ENCODE measurements around the gene MTHFD1.

GRCh38 chr14:64504310-64504896, 116.2 kb downstream of the MTHFD1 start, which contains the start of gene ZBTB1:
- TF ChIP-seq CTCF (IDR thresholded peaks at IDR 0.05) (no peak), POLR2A (IDR thresholded peaks at IDR 0.05) (peak; percentile 49 to 87), EP300 (IDR thresholded peaks at IDR 0.05) (no peak)

All from suprapubic skin (tissue), 3 donors.